Body of pancreas (tissue), 4 donors: ENCODE data around the gene C6orf47. TPM values are rescaled to one million over a fixed set of nuclear protein-coding genes. Genes with fewer than 3 reads are reported as not detected.
A peak's percentile ranks its signal among the peaks of the same experiment; 100 is the strongest.

Experiments
- ATAC-seq: fragments of 150-250 bp; one replicate; pipeline ENCODE4 v1.9.1; 2016
- DNase-seq, 4 donors: peaks; one replicate each; pipeline ENCODE4 v3.0.0-alpha.2; 2019
- H3K27ac ChIP-seq, 4 donors: fragments of 200-600 bp; sonication (generic); 1 replicate in 3 of 4; 2 replicates in 1 of 4; pipeline versions ENCODE4 v1.5.1 to v1.6.1; 2016 to 2019; ENCODE audit warnings: mild to moderate bottlenecking in 1 of 4, mixed read lengths in 1 of 4, moderate library complexity in 1 of 4
- H3K27me3 ChIP-seq, 2 donors: fragments of 200-600 bp; sonication (generic); one replicate each; pipeline ENCODE4 v1.6.0; 2016; ENCODE audit warnings: mild to moderate bottlenecking in 1 of 2
- H3K36me3 ChIP-seq, 2 donors: fragments of 200-600 bp; sonication (generic); replicated peaks in 1 of 2; 2 replicates each; pipeline ENCODE4 v1.5.1; 2016; ENCODE audit warnings: low read depth in 2 of 2; ENCODE audit not compliant: insufficient read depth in 1 of 2
- H3K4me1 ChIP-seq: fragments of 200-600 bp; sonication (generic); one replicate; pipeline ENCODE4 v1.6.0; 2016
- H3K4me3 ChIP-seq, 2 donors: fragments of 200-600 bp; sonication (generic); 1 replicate in 1 of 2; 2 replicates in 1 of 2; pipeline ENCODE4 v1.5.1; 2016 to 2019
- H3K9me3 ChIP-seq, 3 donors: fragments of 200-600 bp; sonication (generic); 1 replicate in 2 of 3; 2 replicates in 1 of 3; pipeline ENCODE4 v1.5.1; 2016
- CTCF ChIP-seq, 7 experiments: fragments of 450-650 bp in 4 of 7; fragments of 200-600 bp in 3 of 7; sonication (generic) in 3 of 7; IDR thresholded peaks; one replicate each; pipeline ENCODE4 v1.5.1; 2016 to 2019; ENCODE audit warnings: antibody characterized with exemption in 7 of 7
- POLR2A ChIP-seq, 3 donors: fragments of 450-650 bp; IDR thresholded peaks; one replicate each; pipeline ENCODE4 v1.6.1; 2016; ENCODE audit warnings: antibody characterized with exemption in 3 of 3, mild to moderate bottlenecking in 2 of 3
- WGBS, 2 donors: methylation state at CpG; one replicate each; pipeline ENCODE4 v1.1.5; 2017; 5-methylcytosine and 5-hydroxymethylcytosine counted together
- intact Hi-C: fragments of 100-400 bp; cut with DNase I; formaldehyde crosslinking; loops from one replicate; pipeline ENCODE4 v1.15.1; 2023
- total RNA-seq, 2 donors: library from RNA; depleted of rRNA; stranded (reverse); fragments of >200 nt; gene quantifications; one replicate each; pipeline ENCODE4 v1.1.0, GENCODE V29; 2016

The C6orf47 gene
- total RNA-seq, 2 donors from 2014 or later: 15.8 to 22.1 TPM

GRCh38 chr6:31681135-31681671 lies 20.6 kb upstream of the C6orf47 start:
- Histone ChIP-seq H3K9me3 (no peaks in the 10 kb centered on the region), H3K4me1 (peaks cover 27% of the 10 kb centered on the region), H3K36me3 (no peaks in the 10 kb centered on the region), H3K27ac (peak overlapping the region in 3 of 4 donors; percentile 59 to 82 (median 70)), H3K4me3 (peak overlapping the region in 1 of 2 donors; percentile 18), H3K27me3 (no peaks in the 10 kb centered on the region)
- TF ChIP-seq CTCF (IDR thresholded peaks at IDR 0.05) (peak in 2 of 7 experiments; percentile 6 to 37), POLR2A (IDR thresholded peaks at IDR 0.05) (peak in 2 of 3 donors; percentile 48 to 49)
- ATAC-seq: peak; percentile 51
- 0 to 3% methylated on average over 3 to 29 of the region's 40 CpGs for WGBS, 2 donors
- DNase-seq: peak; percentile 33 to 61 (median 42)
- intact Hi-C loops: loop anchor here (5.0 kb wide), 1 partner anchor 271 kb away; no protein-coding TSS in a partner anchor

- TF ChIP-seq POLR2A (IDR thresholded peaks at IDR 0.05): peak in 2 of 3 donors; percentile 38 to 48
- peak; percentile 34 to 87 (median 81) for TF ChIP-seq CTCF (IDR thresholded peaks at IDR 0.05)
- 7 to 11% methylated on average over 15 to 17 of the region's 17 CpGs for WGBS, 2 donors
- H3K27ac ChIP-seq: peak within 1 kb of the TSS in 3 of 4 donors; percentile 59 to 82 (median 70)
- H3K4me3 ChIP-seq: peak within 1 kb of the TSS in 1 of 2 donors; percentile 18
- no peaks in the 10 kb centered on the region for H3K27me3 ChIP-seq
- no peaks in the 10 kb centered on the region for H3K9me3 ChIP-seq
- H3K36me3 ChIP-seq: no peaks in the 10 kb centered on the region
- DNase-seq (peak; percentile 84 to 88 (median 86)), ATAC-seq (peak; percentile 89)
- H3K4me1 ChIP-seq: peaks cover 27% of the 10 kb centered on the region
- intact Hi-C loops: loop anchor here (5.0 kb wide), 1 partner anchor 272 kb away; no protein-coding TSS in a partner anchor
These were observed 19.9 kb upstream of the C6orf47 start, which contains the start of gene LY6G5C for GRCh38 chr6:31680226-31681134. LY6G5C (minus strand) TSS chr6:31681067; CDS start chr6:31680373, 694 bp downstream.

GRCh38 chr6:31677955-31678354 lies 17.4 kb upstream of the C6orf47 start:
- WGBS, 2 donors: 64 to 70% methylated on average over 8 of the region's 8 CpGs
- intact Hi-C loops: no loop called here

GRCh38 chr6:31676904-31677303 lies 16.3 kb upstream of the C6orf47 start:
- DNase-seq (no peak), ATAC-seq (no peak)
- no peaks in the 10 kb centered on the region for H3K9me3 ChIP-seq
- H3K27ac ChIP-seq: no peak overlapping the region
- TF ChIP-seq CTCF (IDR thresholded peaks at IDR 0.05) (no peak), POLR2A (IDR thresholded peaks at IDR 0.05) (no peak)
- no peaks in the 10 kb centered on the region for H3K27me3 ChIP-seq
- H3K4me3 ChIP-seq: no peak overlapping the region
- intact Hi-C loops: no loop called here
- peaks cover 0 to 3% of the 10 kb centered on the region in 2 donors for H3K36me3 ChIP-seq
- 66 to 73% methylated on average over 6 of the region's 6 CpGs for WGBS, 2 donors
- H3K4me1 ChIP-seq: peaks cover 17% of the 10 kb centered on the region

More at GRCh38 chr6:31677955-31678354, 17.4 kb upstream of the C6orf47 start:
- Histone ChIP-seq H3K36me3 (no peaks in the 10 kb centered on the region), H3K27ac (no peak overlapping the region), H3K4me3 (no peak overlapping the region), H3K27me3 (no peaks in the 10 kb centered on the region), H3K4me1 (peaks cover 22% of the 10 kb centered on the region), H3K9me3 (no peaks in the 10 kb centered on the region)
- DNase-seq (no peak), ATAC-seq (no peak)
- TF ChIP-seq POLR2A (IDR thresholded peaks at IDR 0.05): no peak
- TF ChIP-seq CTCF (IDR thresholded peaks at IDR 0.05): no peak
